ENCODE data around the gene PROM1.

- TF ChIP-seq, protein P1, sequence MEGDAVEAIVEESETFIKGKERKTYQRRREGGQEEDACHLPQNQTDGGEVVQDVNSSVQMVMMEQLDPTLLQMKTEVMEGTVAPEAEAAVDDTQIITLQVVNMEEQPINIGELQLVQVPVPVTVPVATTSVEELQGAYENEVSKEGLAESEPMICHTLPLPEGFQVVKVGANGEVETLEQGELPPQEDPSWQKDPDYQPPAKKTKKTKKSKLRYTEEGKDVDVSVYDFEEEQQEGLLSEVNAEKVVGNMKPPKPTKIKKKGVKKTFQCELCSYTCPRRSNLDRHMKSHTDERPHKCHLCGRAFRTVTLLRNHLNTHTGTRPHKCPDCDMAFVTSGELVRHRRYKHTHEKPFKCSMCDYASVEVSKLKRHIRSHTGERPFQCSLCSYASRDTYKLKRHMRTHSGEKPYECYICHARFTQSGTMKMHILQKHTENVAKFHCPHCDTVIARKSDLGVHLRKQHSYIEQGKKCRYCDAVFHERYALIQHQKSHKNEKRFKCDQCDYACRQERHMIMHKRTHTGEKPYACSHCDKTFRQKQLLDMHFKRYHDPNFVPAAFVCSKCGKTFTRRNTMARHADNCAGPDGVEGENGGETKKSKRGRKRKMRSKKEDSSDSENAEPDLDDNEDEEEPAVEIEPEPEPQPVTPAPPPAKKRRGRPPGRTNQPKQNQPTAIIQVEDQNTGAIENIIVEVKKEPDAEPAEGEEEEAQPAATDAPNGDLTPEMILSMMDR (conservative IDR thresholded peaks at IDR 0.05; ENCODE audit: low read depth in 2 of 2), result no peak
- TF ChIP-seq EZH2 (IDR thresholded peaks at IDR 0.05; ENCODE audit: low read depth, unreplicated experiment) (no peak), NANOG (IDR thresholded peaks at IDR 0.05; ENCODE audit: borderline replicate concordance) (no peak), JUNB (IDR thresholded peaks at IDR 0.05; ENCODE audit: unreplicated experiment) (no peak)
Observed at GRCh38 chr4:16102356-16102755, 18.5 kb upstream of the PROM1 start.
